ENCODE data around the gene RCOR1.
"Not testable (repeated sequence)": the region's sequence is repeated elsewhere in the genome, so short reads cannot be mapped to it uniquely, and the experiment has no call there.

The RCOR1 gene

DNA sequence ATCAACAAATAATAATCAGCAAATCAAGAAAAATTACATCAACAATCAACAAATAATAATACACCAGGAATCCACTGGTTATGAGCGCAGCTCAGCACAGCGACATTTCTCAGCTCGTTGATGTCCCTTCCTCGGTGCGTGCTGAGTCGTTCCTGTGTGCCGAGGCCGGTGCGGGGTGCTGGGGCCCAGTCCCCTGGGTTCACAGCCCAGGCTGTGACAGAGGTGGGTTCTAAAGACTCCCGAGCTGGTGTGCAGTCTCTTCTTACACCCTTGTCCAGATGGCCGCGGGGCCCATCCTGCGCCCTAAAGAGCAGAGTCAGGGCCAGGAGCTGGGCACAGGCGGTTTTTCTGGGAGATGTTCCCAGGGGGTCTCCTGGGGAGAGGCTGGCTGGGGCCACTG lies 157.9 kb downstream of the RCOR1 start:
- no peak for DNase-seq (ENCODE audit: low read depth)

DNA sequence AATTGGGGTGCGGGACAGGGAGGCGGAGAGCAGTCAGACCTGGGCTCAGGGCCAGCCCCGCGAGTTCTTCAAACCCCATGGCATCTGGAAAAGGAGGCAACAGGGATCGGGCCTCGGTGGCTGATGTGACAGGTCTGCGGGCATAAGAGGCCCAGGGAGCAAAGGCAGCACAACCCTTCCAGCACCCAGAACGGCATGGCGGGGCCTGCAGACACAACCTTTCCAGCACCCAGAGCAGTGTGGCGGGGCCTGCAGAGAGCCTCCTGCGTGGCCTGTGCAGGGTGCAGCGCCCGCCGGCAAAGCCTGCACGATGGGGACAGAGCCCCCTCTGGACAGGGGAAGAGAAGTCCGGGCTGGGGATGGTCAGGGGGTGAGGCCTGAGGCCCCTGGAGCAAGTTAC lies 158.6 kb downstream of the RCOR1 start:
- DNase-seq (ENCODE audit: low read depth) = no peak

DNA sequence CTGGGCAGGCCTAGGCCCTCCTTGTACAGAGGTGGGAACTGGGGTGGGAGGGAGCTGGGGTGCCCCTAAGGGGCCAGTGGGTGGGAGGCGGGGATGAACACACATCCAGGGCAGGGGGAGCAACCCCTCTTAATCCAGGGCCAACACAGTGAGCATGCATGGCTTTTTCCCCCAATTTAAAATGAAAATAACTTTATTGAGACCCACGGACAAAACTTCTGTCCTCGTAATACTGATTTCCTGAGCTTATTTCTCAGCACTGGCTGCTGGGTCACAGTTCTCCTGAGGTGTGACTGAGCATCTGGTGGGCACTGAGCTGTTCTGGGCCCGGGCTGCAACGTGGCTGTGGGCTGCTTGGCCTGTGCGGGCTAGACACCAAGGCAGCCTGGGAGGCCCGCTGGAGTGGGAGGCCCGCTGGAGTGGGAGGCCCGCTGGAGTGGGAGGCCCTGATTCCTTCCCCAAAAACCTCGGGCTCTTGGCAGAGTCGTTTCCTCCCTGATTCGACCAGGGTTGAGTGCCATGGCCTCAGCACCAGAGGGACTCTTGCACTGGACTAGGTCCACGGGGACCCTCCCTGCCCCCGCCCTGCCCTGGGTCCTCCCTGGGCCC lies 159.9 kb downstream of the RCOR1 start:
- DNase-seq (ENCODE audit: low read depth) = no peak

DNA sequence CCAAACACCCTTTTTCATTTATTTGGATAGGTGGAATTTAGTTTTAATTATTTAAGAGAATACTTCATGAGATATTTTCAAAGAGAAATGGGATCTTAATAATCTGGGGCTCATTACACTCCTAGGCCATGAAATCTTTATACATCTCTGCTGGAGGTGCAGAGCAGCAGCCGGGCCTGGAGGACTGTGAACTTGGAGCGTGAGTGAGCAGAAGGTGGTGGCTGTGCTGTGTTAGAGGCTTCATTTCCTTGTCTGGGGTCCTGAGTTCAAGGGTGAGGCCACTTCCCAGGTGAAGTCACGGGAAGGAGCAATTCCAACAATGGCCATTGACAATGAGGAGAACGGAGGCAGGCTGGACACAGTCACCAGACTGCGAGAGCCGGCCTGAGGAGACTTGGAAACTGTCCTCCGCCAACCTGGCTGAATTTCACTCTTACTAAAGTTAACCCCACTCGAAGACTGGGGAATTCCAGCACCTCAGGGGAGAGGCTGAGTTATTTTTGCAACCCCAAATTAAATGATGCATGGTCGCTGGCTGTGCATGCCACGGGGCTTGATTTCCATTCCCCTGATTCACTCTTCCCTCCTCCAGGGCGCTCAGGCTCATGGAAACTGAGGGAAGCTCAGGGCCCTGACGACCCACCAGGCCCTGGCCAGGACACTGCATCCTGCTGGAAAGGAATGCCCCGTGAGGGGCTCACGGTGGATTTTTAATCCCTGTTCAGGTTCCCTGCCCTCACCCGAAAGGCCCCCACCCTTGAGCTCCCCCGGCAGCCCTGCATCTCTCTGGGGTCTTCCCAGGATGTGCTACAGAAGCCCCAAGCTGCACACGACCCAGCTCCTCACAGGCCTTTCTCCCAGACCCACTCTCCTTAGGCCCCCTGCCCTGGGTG lies 162.2 kb downstream of the RCOR1 start:
- no peak for DNase-seq (ENCODE audit: low read depth)

DNA sequence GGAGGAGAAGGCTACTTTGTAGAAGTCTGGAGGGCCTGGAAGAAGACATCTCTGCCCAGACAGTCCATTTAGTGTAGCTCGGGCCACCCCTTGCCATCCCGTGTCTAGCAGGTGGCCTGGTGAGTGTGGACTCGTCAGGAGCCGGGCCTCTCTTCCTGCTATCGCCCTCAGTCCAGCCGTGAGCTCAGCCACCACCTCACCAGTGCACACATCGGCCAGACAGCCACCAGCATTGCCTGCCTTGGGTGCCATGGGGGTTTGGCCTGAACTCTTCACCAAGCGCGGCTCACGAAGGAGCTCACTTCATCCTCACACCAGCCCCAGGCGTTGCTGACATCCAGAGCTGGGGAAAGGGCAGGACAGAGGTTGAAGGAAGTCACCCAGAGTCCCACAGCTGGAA lies 165.2 kb downstream of the RCOR1 start:
- DNase-seq (ENCODE audit: low read depth) = no peak

DNA sequence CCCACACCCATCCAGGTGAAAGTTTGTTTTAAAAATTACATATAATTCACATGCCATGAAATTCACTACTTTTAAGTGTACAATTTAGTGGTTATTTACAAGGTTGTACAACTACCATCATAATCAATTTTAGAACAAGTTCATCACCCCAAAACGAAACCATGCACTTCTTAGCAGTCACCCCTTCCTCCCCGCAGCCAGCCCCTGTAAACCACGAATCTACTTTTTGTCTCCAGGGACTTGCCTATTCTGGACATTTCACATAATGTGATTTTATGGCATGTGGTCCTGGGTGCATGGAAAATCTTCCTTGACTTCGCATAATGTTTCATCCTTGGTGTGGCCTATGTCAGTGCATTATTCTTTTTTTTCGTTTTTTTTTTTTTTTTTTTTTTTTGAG lies 165.6 kb downstream of the RCOR1 start:
- DNase-seq (ENCODE audit: low read depth) = no peak

DNA sequence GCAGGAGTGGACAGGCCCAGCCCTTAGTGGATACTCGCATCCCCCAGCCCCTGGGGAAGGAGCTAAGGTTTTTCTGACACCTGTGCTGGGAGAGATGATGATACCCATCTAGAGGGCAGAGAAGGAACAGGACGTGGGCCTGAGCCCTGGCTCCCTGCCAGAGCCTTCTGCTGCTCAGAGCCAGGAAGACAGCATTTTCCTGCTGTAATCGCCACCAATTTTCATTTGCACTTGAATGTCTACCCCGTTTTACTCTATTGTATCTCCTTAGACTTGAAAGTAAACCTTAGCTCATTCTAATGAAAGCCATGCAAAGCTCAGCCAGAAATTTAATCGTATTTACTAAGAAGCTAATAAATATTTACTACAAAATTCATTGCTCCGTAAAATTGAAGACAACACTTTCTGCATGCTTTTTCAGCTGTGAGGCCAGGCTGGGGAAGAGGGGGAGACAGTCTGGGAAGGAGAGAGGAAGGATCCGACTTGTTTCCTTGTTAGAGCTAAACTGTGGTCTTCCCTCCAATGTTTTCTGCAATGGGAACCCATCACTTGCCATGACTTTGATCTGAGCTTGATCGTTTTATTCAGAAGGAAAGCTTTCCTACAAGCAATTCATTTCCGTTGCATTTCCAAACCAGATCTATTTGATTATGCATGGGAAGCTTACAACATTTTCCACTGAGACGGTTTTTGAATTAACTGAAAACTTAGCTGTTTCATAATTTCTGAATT lies 167.2 kb downstream of the RCOR1 start:
- DNase-seq (ENCODE audit: low read depth) = no peak

DNA sequence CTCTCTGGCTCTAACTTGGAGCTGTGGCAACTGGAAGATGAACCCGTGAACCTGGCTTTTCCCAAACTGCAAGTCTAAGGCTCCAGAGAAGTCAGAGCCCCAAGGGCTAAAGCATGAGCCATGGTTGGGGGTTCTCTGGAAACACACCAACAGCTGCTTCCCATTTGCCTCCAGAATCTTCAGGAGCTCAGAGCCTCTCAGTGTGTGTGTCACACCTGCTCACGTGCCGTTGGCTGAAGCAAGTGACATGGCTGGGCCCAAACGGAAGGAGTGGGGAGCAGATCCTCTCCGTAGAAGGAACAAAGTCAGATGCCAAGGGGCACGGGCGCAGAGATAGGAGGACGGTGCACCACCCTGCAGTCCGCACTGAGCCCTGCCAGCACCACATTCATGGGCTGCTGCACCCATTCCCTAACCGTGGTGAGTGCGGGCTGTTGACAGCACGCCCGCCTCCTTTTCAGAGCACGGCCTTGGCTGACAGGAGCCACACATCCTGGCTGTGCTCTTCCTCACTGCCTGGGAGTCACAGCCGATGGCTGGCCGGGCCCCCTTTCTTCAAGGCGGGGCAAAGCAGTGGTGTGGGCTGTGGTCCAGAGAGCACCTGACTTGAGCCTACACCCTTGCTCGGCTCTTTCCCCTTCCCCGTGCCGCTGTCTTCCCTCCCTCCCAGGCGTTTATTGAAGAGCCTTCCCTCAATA lies 168.2 kb downstream of the RCOR1 start:
- DNase-seq (ENCODE audit: low read depth) = no peak

DNA sequence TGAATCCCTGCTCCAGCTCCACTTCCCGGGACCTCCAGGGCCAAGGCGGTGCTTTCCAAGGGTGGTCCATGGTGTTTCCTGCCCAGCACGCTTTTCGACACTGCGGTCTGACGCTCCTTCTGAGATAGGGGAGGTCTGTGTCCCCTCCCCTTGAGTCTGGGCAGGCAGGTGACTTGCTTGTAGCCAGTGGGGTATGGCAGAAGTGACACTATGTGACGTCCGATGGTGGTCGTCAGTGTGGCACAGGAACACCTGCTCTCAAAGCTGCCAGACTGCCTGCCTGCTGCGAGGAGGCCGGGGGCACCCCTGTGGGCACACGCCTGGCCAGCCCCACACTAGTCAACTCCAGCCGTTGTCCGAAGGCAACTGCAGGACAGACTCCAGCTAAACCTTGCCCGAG lies 168.8 kb downstream of the RCOR1 start:
- no peak for DNase-seq (ENCODE audit: low read depth)

DNA sequence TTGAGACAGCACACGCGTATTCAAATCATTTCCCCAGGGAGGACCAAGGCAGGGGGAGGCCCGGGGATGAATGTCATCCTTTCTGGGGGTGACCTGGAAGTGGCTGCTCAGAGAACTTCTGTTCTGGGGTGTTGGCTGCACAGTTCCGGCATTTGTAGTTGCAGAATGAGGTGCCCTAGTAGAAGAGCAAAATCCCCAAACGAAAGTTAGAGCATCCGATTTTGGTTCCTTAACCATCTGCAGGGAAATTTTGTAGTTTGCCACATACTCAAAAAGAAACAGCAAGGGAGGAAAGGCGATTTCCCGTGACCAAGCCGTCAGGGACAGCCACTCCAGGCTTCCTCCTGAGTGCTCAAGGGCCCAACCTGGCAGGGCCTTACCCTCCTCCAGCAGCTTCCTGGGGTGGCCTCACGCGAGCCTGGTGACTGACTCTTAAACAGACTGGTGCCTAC lies 171.8 kb downstream of the RCOR1 start:
- no peak for DNase-seq (ENCODE audit: low read depth)

DNA sequence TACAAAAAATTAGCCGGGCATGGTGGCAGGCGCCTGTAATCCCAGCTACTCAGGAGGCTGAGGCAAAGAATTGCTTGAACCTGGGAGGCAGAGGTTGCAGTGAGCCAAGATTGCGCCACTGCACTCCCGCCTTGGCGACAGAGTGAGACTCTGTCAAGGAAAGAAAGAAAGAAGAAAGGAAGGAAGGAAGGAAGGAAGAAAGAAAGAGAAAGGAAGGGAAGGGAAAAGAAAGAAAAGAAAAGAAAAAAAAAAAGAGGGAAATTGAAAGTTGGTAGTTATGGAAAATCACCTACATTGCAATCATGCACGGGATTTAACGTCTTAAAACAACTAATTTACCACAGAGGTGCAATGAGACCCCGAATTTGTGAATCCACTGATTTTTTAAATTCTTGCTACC lies 173.3 kb downstream of the RCOR1 start:
- DNase-seq (ENCODE audit: low read depth) = not testable (repeated sequence)

DNA sequence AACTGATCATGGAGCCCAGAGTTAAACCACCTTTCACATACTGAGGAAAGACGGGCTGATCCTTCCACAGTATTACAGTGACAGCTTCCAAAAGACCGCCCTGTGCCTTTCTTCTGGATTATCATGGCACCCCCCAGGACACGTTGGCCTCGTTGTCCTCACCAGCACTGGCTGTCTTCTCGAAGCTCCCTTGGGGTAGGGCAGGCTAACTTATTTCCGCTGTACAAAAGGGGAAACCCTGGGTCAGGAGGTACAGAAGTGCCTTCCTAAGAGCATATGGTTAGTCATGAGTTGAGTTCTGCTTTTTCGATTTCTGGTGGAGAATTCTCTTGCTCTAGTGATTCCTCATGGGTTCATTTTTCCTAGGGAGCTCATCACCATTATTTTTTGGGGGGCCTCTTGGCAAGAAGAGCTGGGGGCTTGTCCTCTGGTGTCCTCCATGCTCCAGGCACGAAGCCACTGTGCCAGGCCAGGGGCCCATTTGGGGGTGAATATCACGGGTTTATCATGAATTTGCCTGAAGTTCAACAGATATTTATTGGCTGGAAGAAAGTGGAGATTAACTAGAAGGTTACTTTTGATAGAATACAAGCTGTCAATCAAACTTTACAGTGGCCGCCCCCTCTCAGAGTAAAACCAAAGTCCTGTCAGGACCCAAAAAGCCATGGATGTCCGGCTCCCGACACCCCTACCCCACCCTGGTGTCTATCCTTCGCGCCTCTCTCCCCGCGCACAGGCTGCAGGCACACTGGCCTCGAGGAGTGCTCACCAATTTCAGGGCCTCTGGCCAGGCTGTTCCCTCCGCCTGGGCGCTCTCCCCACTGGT lies 176.0 kb downstream of the RCOR1 start:
- no peak for DNase-seq (ENCODE audit: low read depth)

DNA sequence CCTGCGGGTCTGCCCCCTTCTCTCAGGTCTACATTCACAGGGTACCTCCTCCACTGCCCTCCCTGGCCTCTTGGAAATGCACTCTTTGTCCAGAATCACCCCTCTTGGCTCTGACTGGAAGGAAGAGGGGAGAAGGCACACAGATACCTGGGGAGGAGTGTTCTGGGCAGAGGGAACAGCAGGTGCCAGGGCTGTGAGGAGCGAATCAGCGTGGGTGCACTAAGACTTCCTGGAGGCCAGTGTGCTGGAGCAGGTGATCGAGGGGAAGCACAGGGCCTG lies 176.5 kb downstream of the RCOR1 start:
- no peak for DNase-seq (ENCODE audit: low read depth)

DNA sequence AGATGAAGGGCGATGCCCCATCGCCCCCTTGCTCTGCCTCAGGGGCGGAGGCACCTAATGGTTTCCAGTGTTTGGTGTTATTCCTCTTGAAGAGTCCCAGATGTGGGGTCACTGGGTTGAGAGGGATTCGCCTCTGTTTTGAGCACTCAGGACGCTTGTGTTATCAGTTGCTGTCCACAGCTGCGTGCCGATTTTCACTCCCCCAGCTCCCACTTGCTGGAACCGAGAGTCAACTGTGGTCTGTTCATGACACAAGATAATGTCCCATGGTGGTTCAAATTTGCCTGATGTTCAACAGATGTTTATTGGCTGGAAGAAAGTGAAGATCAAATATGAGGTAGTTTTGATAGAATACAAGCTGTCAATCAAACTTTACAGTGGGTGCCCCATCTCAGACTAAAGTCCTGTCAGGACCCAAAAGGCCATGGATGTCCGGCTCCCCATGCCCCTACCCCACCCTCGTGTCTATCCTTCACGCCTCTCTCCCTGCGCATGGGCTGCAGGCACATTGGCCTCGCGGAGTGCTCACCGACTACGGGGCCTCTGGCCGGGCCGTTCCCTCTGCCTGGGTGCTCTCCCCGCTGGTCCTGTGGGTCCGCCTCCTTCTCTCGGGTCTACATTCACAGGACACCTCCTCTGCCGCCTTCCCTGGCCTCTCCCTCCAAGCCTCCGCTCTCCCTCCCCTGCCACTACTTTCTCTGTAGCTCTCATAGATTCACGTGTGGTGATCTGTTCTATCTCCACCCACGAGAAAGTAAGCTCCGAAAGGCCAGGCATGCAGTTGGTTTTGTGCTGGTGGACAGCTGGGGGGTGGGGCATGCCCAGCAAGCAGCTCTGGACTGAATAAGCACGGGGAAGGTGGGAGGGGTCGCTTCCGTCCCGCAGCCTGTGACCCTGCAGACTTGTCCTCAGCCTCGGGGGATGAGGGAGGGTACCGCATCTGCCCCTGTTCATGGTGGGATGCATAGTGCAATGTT lies 178.0 kb downstream of the RCOR1 start:
- DNase-seq (ENCODE audit: low read depth) = no peak

DNA sequence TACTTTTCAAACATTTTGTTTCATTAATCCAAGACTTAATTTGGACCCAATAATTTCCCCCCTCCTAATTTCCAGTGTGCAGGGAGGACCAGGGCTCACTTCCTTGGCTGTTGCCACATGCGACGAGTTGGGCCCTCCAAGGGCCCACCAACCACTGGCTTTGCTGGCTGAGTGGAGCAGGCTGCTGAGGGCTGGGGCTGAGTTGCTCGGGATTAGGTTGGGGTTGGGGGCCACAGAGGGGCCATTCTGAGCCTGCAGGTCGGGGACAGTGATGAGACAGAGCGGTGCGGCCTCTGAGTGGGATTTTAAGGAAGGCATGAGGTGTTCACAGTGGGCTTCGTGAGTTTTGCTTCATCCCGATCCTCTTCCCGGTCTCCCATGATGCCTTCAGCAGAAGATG lies 178.7 kb downstream of the RCOR1 start:
- no peak for DNase-seq (ENCODE audit: low read depth)

DNA sequence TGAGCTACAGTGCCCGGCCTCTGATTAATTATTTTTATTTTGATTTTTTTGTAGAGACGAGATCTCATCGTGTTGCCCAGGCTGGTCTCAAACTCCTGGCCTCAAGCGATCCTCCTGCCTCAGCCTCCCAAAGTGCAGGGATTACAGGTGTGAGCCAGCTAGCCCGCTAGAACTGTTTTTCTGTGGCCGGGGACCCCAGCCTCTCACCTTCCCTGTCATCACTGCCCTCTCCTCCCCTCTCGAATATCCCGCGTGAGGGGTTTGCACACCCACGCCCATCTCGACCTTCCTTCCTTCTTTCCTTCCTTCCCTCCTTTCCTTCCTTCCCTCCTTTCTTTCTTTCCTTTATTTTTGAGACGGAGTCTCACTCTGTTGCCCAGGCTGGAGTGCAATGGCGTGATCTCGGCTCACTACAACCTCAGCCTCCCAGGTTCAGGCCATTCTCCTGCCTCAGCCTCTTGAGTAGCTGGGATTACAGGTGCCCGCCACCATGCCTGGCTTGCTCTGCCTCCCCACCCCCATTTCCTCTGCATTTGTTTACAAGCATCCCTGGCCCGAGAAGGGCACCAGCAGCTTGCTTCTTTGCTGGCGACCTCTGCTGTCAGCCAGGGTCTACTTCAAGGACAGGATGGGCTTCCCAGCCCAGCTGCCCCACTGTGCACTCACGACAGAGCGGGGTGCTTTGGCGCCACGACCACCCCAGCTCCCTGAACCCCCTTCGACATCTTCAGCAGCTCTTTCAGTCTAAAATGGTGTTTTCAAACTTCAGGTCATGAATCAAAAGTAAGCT lies 180.5 kb downstream of the RCOR1 start:
- no peak for DNase-seq (ENCODE audit: low read depth)

DNA sequence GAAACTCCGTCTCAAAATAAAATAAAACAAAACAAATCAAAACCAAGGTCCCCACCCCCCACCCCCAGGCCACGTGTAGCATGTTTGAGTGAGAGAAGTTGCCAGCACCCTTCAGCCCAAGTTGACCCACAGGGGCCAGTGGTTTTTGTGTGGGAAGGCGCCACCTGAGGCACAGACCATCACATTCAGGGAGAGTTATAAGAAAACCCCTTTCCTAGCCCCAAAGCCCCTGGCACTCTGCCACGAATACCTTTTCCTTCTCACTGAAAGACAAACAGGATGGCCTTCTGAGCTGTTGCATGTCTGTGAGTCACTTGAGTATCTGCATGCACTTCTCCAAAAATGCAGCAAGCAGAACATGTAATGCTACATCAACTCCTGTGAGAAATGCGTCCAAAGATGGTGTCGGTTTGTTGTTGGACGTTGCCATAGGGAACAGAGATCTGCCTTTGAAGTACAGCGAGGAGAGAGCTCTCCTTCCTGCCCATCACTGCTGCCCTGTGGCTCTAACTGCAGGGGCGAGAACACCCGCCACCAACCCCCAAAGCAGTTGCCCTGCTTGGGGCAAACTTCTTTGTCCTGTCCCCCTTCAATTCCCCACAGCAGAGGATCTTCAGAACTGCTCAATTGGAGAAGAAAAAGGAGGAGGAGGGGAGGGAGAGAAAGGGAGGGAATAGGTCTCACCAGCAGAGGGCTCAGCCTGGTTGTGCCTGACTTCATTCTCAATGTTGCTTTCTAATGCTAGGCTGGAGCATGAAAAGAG lies 182.1 kb downstream of the RCOR1 start:
- peak; percentile 33 for DNase-seq (ENCODE audit: low read depth)

DNA sequence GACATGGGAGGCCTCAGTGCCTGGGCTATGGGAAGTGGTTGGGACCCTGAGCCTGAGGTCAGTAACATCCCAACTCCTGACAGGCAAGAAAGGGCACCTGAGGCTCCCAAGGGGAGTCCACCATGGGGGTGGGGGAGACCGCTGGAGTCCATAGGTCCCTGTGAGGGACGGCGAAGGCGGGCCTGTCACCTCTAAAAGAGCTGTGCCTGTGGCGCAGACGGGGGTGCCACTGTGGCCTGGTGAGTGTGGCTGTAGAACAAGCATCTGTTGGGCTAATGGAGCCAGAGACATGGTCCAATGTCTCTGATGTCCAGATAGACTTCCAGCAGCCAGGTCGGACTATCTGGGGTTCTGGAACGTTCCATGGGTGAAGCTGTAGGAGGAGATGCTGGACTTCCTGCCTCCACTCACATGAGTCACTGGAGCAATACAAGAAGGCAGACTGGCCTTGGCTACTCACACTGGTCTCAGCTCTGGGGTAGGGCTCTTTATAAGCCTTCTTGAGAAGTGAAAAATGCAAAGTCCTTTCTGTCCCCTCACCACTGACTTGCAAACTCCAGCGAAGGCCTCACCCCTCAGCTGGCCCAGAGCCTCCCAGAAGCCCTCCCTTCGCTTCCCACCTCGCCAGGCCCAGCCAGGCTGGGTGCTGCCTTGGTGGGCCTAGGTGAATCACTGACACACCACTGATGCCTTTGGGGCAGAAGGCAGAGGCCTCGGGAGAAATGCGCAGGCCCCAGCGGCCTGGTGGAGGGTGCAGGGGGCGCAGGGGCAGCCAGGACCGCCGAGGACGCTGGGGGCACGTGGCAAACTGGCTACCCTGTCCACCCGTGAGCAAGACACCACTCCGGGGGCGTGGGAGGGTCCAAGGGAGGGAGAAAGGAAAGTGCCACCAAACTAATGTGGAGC lies 183.7 kb downstream of the RCOR1 start:
- DNase-seq (ENCODE audit: low read depth) = no peak
